Glomerular visceral epithelial cell (primary cell): Measurements from ENCODE around the gene MIF.
"Not testable (repeated sequence)": the region's sequence is repeated elsewhere in the genome, so short reads cannot be mapped to it uniquely, and the experiment has no call there.

Experiments
- DNase-seq: peaks from one replicate; pipeline ENCODE4 v3.0.0-alpha.2; 2016; ENCODE audit errors: extremely low spot score

MIF gene

GRCh38 chr22:23940166-23940565, 46.0 kb downstream of the MIF start:
- not testable (repeated sequence) for DNase-seq
